Measurements from ENCODE around the gene PLA2G5. TPM values are rescaled to one million over a fixed set of nuclear protein-coding genes. Genes with fewer than 3 reads are reported as not detected.

PLA2G5 gene
- total RNA-seq, 2 donors from 2014 or later = not detected

- H3K4me1 Mint-ChIP-seq = peaks cover 7% of the 10 kb centered on the region
- H3K27me3 Mint-ChIP-seq = peaks cover 31% of the 10 kb centered on the region
- no peak overlapping the region for H3K4me3 Mint-ChIP-seq
- no peak overlapping the region for H3K27ac Mint-ChIP-seq
- no peaks in the 10 kb centered on the region for H3K36me3 Mint-ChIP-seq (ENCODE audit: low read depth)
- ATAC-seq (replicated peaks) = no peak
- no peaks in the 10 kb centered on the region for H3K9me3 Mint-ChIP-seq
Measured at GRCh38 chr1:20075345-20075744, 5.4 kb downstream of the PLA2G5 start.

GRCh38 chr1:20076223-20076622 is 6.2 kb downstream of the PLA2G5 start:
- Mint-ChIP-seq H3K27ac (no peak overlapping the region), H3K9me3 (no peaks in the 10 kb centered on the region), H3K4me1 (peaks cover 10% of the 10 kb centered on the region), H3K36me3 (ENCODE audit: low read depth) (no peaks in the 10 kb centered on the region), H3K27me3 (peaks cover 35% of the 10 kb centered on the region), H3K4me3 (no peak overlapping the region)
- no peak for ATAC-seq (replicated peaks)

- H3K4me1 Mint-ChIP-seq = peaks cover 12% of the 10 kb centered on the region
- peaks cover 38% of the 10 kb centered on the region for H3K27me3 Mint-ChIP-seq
- no peak overlapping the region for H3K4me3 Mint-ChIP-seq
- H3K27ac Mint-ChIP-seq = no peak overlapping the region
- ATAC-seq (replicated peaks) = no peak
- H3K36me3 Mint-ChIP-seq (ENCODE audit: low read depth) = no peaks in the 10 kb centered on the region
- H3K9me3 Mint-ChIP-seq = no peaks in the 10 kb centered on the region
Measured at GRCh38 chr1:20076710-20077461, 6.9 kb downstream of the PLA2G5 start.

DNA sequence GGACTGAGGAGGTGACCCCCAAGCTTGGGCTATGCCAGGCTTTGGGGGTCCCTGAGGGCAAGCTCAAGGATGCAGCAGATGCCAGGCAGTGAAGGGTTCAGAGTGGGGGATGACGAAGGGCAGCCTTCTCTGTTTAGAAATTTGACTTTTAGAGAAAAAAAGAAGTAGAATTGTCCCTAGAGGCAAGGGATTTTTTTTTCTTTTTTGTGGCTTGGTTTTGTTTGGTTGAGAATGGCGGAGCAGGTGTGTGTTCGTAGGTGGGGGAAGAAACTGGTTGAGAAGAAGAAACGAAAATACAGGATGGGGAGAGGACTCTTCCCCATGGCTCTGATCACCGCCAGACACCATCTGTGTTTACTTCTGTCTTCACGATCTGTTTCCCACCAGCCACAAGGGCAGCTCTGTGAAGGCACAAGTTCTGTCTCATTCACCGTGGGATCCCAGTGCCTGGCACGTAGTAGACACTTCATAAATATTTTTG is 8.2 kb downstream of the PLA2G5 start:
- Mint-ChIP-seq H3K36me3 (ENCODE audit: low read depth) (no peaks in the 10 kb centered on the region), H3K27me3 (peaks cover 41% of the 10 kb centered on the region)
- peak; percentile 24 for ATAC-seq (replicated peaks)

GRCh38 chr1:20078711-20079110 is 8.7 kb downstream of the PLA2G5 start:
- Mint-ChIP-seq H3K4me3 (no peak overlapping the region), H3K4me1 (peaks cover 12% of the 10 kb centered on the region), H3K36me3 (ENCODE audit: low read depth) (no peaks in the 10 kb centered on the region), H3K9me3 (no peaks in the 10 kb centered on the region), H3K27ac (peak overlapping the region; percentile 68), H3K27me3 (peaks cover 41% of the 10 kb centered on the region)
- no peak for ATAC-seq (replicated peaks)

More for the DNA sequence above, 8.2 kb downstream of the PLA2G5 start:
- H3K4me1 Mint-ChIP-seq = peaks cover 12% of the 10 kb centered on the region
- no peak overlapping the region for H3K4me3 Mint-ChIP-seq
- no peaks in the 10 kb centered on the region for H3K9me3 Mint-ChIP-seq
- peak overlapping the region; percentile 68 for H3K27ac Mint-ChIP-seq

GRCh38 chr1:20079661-20080305 is 9.8 kb downstream of the PLA2G5 start:
- Mint-ChIP-seq H3K9me3 (no peaks in the 10 kb centered on the region), H3K27me3 (peaks cover 41% of the 10 kb centered on the region), H3K4me3 (no peak overlapping the region), H3K4me1 (peaks cover 12% of the 10 kb centered on the region), H3K27ac (no peak overlapping the region), H3K36me3 (ENCODE audit: low read depth) (no peaks in the 10 kb centered on the region)
- ATAC-seq (replicated peaks) = no peak

DNA sequence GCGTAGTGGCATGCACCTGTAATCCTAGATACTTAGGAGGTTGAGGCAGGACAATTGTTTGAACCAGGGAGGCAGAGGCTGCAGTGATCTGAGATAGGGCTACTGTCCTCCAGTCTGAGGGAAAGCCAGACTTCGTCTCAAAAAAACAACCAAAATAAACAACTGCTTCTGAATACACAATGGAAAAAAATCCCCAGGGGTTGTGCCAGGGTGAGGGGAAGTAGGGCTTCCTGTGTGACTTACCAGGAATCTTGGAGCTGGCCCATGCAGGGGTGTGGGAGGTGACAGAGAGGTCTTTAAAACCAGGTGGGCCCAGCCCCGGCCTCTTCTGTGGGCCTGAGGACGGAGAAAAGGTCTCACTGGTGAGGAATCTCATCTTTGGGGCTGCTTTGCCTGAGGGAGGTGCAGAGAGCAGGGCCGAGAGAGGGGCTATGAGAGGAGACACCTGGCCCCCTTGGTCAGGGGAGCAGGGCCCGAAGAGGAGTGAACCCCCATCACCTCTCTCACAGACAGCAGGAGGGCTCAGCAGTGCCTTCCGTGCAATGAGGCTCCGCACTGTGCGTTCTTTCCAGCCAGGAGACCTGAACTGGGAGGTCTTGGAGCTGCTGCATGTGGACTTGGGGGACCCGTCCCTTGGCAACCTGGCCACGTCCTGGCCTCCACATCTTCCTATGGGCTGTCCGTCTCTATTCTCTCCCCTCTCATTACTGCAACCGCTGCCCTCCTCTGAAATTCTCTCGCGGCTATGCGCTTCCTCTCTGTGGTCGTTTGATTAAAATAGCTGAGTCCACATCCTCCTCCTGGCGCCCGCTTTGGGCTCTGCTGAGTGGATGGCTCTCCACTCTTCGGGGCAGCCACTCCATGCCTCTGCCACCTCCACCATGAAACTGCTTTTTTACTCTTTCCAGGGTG is 10.7 kb downstream of the PLA2G5 start:
- Mint-ChIP-seq H3K36me3 (ENCODE audit: low read depth) (no peaks in the 10 kb centered on the region), H3K4me1 (peaks cover 12% of the 10 kb centered on the region), H3K27me3 (peaks cover 38% of the 10 kb centered on the region), H3K4me3 (no peak overlapping the region), H3K9me3 (no peaks in the 10 kb centered on the region), H3K27ac (no peak overlapping the region)
- ATAC-seq (replicated peaks) = peak; percentile 24

DNA sequence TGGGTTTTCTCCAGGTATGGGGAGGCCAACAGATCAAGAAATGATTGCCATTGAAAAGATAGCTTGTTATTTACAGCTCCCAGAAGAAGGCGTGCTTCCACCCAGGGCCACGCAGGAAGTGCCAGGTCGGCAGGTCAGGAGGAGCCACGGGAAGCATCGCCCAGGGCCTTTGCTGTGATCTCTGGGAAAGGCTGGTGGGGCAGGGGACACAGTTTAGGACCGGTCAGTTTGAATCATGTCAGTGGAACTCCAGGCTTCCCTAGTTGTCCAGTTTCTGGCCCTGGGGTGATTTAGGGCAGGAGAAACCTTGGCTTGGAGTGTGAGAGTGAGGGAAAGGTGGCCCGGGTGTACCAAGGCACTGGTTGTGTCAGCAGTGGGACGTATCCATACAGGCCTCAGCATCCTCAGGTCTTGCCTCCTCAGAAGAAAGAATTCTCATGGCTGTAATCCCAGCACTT is 11.4 kb downstream of the PLA2G5 start:
- Mint-ChIP-seq H3K36me3 (ENCODE audit: low read depth) (no peaks in the 10 kb centered on the region), H3K9me3 (no peaks in the 10 kb centered on the region), H3K4me3 (no peak overlapping the region), H3K27me3 (peaks cover 38% of the 10 kb centered on the region), H3K4me1 (peaks cover 12% of the 10 kb centered on the region), H3K27ac (no peak overlapping the region)
- ATAC-seq (replicated peaks) = no peak

GRCh38 chr1:20082772-20083171 is 12.8 kb downstream of the PLA2G5 start:
- peaks cover 12% of the 10 kb centered on the region for H3K4me1 Mint-ChIP-seq
- H3K9me3 Mint-ChIP-seq = no peaks in the 10 kb centered on the region
- H3K36me3 Mint-ChIP-seq (ENCODE audit: low read depth) = no peaks in the 10 kb centered on the region
- H3K27me3 Mint-ChIP-seq = peaks cover 29% of the 10 kb centered on the region
- ATAC-seq (replicated peaks) = no peak
- H3K4me3 Mint-ChIP-seq = no peak overlapping the region
- H3K27ac Mint-ChIP-seq = no peak overlapping the region

DNA sequence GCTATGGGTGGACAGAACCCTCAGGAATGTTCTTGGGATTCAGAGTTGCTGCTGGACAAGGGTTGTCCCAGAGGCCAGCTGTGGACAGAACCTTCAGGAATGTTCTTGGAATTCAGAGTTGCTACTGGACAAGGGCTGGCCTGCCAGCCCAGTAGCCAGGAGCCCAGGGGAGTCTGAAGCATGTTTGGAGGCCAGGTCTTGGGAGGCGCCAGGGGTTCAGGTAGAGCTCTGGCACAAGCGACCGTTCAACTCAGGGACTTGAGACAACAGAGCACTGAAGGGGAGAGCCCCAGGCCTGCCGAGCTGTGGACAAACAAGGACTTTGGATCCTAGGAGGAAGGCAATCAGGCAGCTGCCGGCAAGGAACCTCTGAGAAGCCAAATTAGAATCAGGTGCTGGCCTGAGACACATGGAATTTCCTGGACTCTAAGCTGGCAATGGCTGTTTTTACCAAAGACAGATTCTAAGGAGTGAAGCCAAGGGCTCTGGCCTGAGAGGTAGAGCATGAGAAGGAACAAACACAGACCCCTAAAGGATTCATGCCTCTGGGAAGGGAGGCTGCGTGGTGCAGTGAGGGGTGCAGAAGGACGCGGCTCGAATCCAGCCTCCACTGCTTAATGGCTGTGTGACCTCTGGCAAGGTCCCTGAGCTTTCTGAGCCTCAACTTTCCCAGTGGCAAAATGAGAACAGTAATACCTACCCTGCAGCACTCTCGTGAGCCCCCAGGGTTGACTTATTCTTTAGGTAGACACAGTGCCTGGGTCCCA is 13.4 kb downstream of the PLA2G5 start:
- Mint-ChIP-seq H3K36me3 (ENCODE audit: low read depth) (no peaks in the 10 kb centered on the region), H3K9me3 (no peaks in the 10 kb centered on the region), H3K27me3 (peaks cover 23% of the 10 kb centered on the region), H3K4me3 (no peak overlapping the region), H3K4me1 (peaks cover 6% of the 10 kb centered on the region), H3K27ac (no peak overlapping the region)
- ATAC-seq (replicated peaks) = no peak

DNA sequence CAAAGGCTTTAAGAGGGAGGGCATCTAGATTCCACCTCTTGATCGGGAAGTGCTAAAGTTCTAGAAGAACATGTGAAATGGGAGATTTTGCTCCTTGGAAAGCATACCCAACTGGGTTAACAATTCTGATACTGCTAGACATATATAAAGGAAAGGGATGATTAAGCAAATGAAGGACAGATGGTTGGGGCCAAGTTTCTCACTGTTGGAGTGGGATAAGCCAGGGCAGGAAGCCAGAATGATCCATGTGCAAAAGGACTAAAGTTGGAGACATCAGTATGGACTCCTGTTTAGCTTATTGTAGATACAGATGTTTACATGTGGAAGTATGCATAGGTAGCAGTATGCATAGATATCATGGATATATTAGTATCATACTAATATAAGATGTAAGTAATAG is 16.8 kb downstream of the PLA2G5 start:
- H3K4me1 Mint-ChIP-seq = no peaks in the 10 kb centered on the region
- no peaks in the 10 kb centered on the region for H3K36me3 Mint-ChIP-seq (ENCODE audit: low read depth)
- H3K9me3 Mint-ChIP-seq = no peaks in the 10 kb centered on the region
- H3K4me3 Mint-ChIP-seq = no peak overlapping the region
- H3K27ac Mint-ChIP-seq = no peak overlapping the region
- ATAC-seq (replicated peaks) = no peak
- peaks cover 14% of the 10 kb centered on the region for H3K27me3 Mint-ChIP-seq

DNA sequence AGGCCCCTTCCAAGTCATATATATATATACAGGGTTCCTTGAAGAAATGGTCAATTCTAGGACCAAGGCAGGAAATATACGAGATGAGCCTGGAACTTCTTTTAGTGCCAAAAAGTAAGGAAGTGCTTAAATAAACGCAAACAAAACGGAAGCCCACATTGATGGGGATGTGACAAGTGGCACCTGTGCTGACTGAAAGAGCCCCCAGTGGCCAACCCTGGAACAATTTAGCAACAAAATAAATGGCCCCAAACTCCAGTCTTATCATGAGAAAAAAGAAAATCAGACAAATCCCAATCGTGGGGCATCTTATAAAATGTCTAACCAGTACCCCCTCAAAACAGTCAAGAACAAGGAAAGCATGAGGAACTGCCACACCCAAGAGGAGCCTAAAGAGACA is 17.7 kb downstream of the PLA2G5 start:
- no peak for ATAC-seq (replicated peaks)

DNA sequence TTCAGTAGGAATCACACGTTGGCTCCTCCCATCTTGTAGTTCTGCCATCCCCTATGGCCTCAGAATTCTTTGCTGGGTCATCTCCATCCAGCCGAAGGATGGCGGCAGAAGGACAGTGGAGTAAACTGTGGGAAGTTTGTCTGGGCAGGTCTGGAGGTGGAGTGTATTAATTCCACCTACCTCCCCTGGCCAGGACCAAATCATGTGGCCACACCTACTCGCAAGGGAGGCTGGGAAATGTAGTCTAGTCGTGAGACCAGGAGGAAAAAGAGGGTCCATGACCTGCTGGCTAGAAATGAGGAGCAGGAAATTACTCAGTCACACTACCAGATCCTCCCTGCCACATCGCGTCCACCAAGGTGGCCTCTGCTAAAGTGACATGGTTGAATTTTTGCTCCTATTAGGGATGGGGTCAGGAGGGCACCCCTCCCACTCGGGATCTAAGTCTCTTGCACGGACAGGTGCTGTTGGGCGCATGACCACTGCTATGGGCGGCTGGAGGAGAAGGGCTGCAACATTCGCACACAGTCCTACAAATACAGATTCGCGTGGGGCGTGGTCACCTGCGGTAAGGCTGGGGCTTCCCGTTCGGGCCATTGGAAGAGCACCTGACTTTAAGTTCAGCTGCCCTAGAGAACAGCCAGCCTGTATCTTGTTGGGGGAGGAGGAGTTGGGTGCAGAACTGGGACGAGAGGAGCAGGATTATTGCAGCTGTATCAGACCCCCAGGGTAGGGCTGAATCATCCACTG is 19.5 kb downstream of the PLA2G5 start:
- H3K27ac Mint-ChIP-seq = no peak overlapping the region
- H3K9me3 Mint-ChIP-seq = no peaks in the 10 kb centered on the region
- H3K4me1 Mint-ChIP-seq = no peaks in the 10 kb centered on the region
- no peak overlapping the region for H3K4me3 Mint-ChIP-seq
- H3K27me3 Mint-ChIP-seq = peaks cover 23% of the 10 kb centered on the region
- ATAC-seq (replicated peaks) = no peak
- no peaks in the 10 kb centered on the region for H3K36me3 Mint-ChIP-seq (ENCODE audit: low read depth)

More for the DNA sequence above, 17.7 kb downstream of the PLA2G5 start:
- Mint-ChIP-seq H3K9me3 (no peaks in the 10 kb centered on the region), H3K4me1 (no peaks in the 10 kb centered on the region), H3K36me3 (ENCODE audit: low read depth) (no peaks in the 10 kb centered on the region), H3K27ac (no peak overlapping the region), H3K4me3 (no peak overlapping the region), H3K27me3 (peaks cover 20% of the 10 kb centered on the region)
